WTC11 (cell line): ENCODE data around the gene SNX9. TPM values are rescaled to one million over a fixed set of nuclear protein-coding genes. Genes with fewer than 3 reads are reported as not detected.

Source experiments
- ATAC-seq: fragments of 200-7000 bp; cut with Tn5 transposase; 2 replicates; pipeline ENCODE4 v1.10.0; 2021; ENCODE audit warnings: mild to moderate bottlenecking, moderate library complexity
- CTCF ChIA-PET: fragments of 300-600 bp; sonication (Branson Sonifier 250); formaldehyde crosslinking; loops from one replicate; lab custom pipeline; 2021; ENCODE audit warnings: antibody characterized with exemption; lab: Charles Lee
- POLR2A ChIA-PET: fragments of 350-600 bp; sonication (Branson Sonifier 250); formaldehyde crosslinking; loops from one replicate; lab custom pipeline; 2021; ENCODE audit warnings: antibody characterized with exemption; lab: Charles Lee
- DNase-seq: peaks from one replicate; pipeline ENCODE4 v3.0.0; 2021; ENCODE audit warnings: low spot score
- H3K27ac Mint-ChIP-seq: 2 replicates; pipeline ENCODE4 v1.8.0; 2021; ENCODE audit warnings: mixed read lengths
- H3K27me3 Mint-ChIP-seq: 2 replicates; pipeline ENCODE4 v1.8.0; 2021; ENCODE audit warnings: low read depth, mild to moderate bottlenecking, moderate library complexity, mixed read lengths
- H3K36me3 Mint-ChIP-seq: 2 replicates; pipeline ENCODE4 v1.8.0; 2021; ENCODE audit warnings: mixed read lengths
- H3K4me1 Mint-ChIP-seq: 2 replicates; pipeline ENCODE4 v1.8.0; 2022; ENCODE audit warnings: mixed read lengths
- H3K4me3 Mint-ChIP-seq: 2 replicates; pipeline ENCODE4 v1.8.0; 2021; ENCODE audit warnings: mild to moderate bottlenecking, moderate library complexity, mixed read lengths
- H3K9me3 Mint-ChIP-seq: 2 replicates; pipeline ENCODE4 v1.8.0; 2021; ENCODE audit warnings: mixed read lengths
- E2F5 ChIP-seq: sonication (generic); formaldehyde crosslinking; IDR thresholded peaks from 2 replicates; pipeline ENCODE4 v1.8.1; 2022; ENCODE audit warnings: mild to moderate bottlenecking, moderate library complexity, missing genetic modification reagents
- KAT7 ChIP-seq: sonication (generic); formaldehyde crosslinking; IDR thresholded peaks from 2 replicates; pipeline ENCODE4 v1.8.1; 2023; ENCODE audit warnings: missing genetic modification reagents, mild to moderate bottlenecking, borderline replicate concordance
- PRRX2 ChIP-seq: fragments of 250-450 bp; sonication (Bioruptor Pico); IDR thresholded peaks from 2 replicates; pipeline ENCODE4 v1.8.0; 2021; ENCODE audit warnings: mild to moderate bottlenecking
- SMAD3 ChIP-seq: sonication (generic); formaldehyde crosslinking; IDR thresholded peaks from 2 replicates; pipeline ENCODE4 v1.8.0; 2022; ENCODE audit warnings: missing genetic modification reagents, mild to moderate bottlenecking, borderline replicate concordance
- SOX15 ChIP-seq: fragments of 250-450 bp; sonication (Bioruptor Pico); IDR thresholded peaks from 2 replicates; pipeline ENCODE4 v1.9.0; 2021; ENCODE audit warnings: mild to moderate bottlenecking
- TCF7 ChIP-seq: sonication (generic); formaldehyde crosslinking; IDR thresholded peaks from 2 replicates; pipeline ENCODE4 v1.8.0; 2022; ENCODE audit warnings: mild to moderate bottlenecking, low read depth, missing genetic modification reagents, moderate library complexity
- TEAD1 ChIP-seq: sonication (generic); formaldehyde crosslinking; IDR thresholded peaks from 2 replicates; pipeline ENCODE4 v1.8.0; 2022; ENCODE audit warnings: mild to moderate bottlenecking, missing genetic modification reagents
- ZBTB21 ChIP-seq: sonication (generic); formaldehyde crosslinking; IDR thresholded peaks from 2 replicates; pipeline ENCODE4 v1.8.1; 2023; ENCODE audit warnings: mild to moderate bottlenecking, missing genetic modification reagents, borderline replicate concordance
- ZNF138 ChIP-seq: sonication (generic); formaldehyde crosslinking; conservative IDR thresholded peaks from 2 replicates; pipeline ENCODE4 v1.8.1; 2022; ENCODE audit warnings: mild to moderate bottlenecking, moderate library complexity, missing genetic modification reagents
- ZNF219 ChIP-seq: sonication (generic); formaldehyde crosslinking; IDR thresholded peaks from 2 replicates; pipeline ENCODE4 v1.8.0; 2023; ENCODE audit warnings: missing genetic modification reagents, mild to moderate bottlenecking, borderline replicate concordance
- ZNF671 ChIP-seq: fragments of 250-450 bp; sonication (Bioruptor Pico); IDR thresholded peaks from 2 replicates; pipeline ENCODE4 v1.8.0; 2021; ENCODE audit warnings: mild to moderate bottlenecking
- total RNA-seq: library from RNA; stranded (reverse); gene quantifications from 3 replicates; pipeline ENCODE4 v1.2.3, GENCODE V29; 2021
- TF ChIP-seq, protein P1 (sequence below): sonication (generic); formaldehyde crosslinking; IDR thresholded peaks from 2 replicates; pipeline ENCODE4 v1.8.0; 2023; ENCODE audit warnings: missing genetic modification reagents
- TF ChIP-seq, protein P2 (sequence below): sonication (generic); formaldehyde crosslinking; IDR thresholded peaks from 2 replicates; pipeline ENCODE4 v1.8.0; 2022; ENCODE audit warnings: missing genetic modification reagents

SNX9 gene
- total RNA-seq, 1 experiment from 2014 or later: 35.0 TPM

GRCh38 chr6:157891544-157892362, 68.7 kb downstream of the SNX9 start:
- Mint-ChIP-seq H3K36me3 (peaks cover 22% of the 10 kb centered on the region), H3K4me1 (peaks cover 12% of the 10 kb centered on the region), H3K9me3 (no peaks in the 10 kb centered on the region), H3K4me3 (no peak overlapping the region), H3K27ac (peak overlapping the region; percentile 7), H3K27me3 (no peaks in the 10 kb centered on the region)
- POLR2A ChIA-PET: interaction anchor here (0.7 kb wide), 1 partner anchor 13 kb away, joined by 3 read pairs; no protein-coding TSS in a partner anchor
- CTCF ChIA-PET: interaction anchor here (0.7 to 2.9 kb wide), 3 partner anchors 18 to 182 kb away, joined by 3 to 14 read pairs (median 3); no protein-coding TSS in a partner anchor
- ATAC-seq (no peak; the same call in 1 of the 2 replicates), DNase-seq (no peak)
- no peak for TF ChIP-seq PRRX2 (CRISPR knock-in tag)
- TF ChIP-seq SMAD3 (CRISPR knock-in tag): no peak
- no peak for TF ChIP-seq TEAD1 (CRISPR knock-in tag)
- no peak for TF ChIP-seq ZBTB21 (CRISPR knock-in tag)
- no peak for TF ChIP-seq KAT7 (CRISPR knock-in tag)
- no peak for TF ChIP-seq TCF7 (CRISPR knock-in tag)
- TF ChIP-seq ZNF219 (CRISPR knock-in tag): no peak
- no peak for TF ChIP-seq E2F5
- no peak for TF ChIP-seq ZNF671
- TF ChIP-seq, protein P1, sequence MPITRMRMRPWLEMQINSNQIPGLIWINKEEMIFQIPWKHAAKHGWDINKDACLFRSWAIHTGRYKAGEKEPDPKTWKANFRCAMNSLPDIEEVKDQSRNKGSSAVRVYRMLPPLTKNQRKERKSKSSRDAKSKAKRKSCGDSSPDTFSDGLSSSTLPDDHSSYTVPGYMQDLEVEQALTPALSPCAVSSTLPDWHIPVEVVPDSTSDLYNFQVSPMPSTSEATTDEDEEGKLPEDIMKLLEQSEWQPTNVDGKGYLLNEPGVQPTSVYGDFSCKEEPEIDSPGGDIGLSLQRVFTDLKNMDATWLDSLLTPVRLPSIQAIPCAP: no peak
- no peak for TF ChIP-seq ZNF138

DNA sequence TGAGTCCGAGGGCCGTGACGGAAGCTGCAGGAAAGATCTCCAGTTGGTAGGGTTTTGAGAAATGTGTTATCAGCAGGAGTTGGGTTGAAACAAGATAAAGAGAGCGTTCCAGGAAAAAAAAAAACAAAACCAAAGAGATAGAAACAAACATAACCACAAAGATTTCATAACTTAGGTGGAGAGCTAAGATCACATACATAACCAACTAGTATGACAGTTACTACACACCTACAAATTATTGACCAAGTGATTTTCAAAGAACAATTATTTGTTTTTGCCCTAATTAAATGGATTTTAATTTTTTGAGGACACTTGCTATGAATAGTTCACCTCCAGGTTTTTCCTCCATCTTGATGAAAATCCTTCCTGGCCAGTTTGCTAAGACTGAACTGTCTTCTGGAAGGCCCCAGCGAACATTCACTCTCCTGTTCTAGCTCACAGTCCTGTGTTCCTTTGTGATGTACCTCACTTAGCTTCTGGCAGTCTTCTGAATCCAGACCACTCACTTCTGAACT, 69.4 kb downstream of the SNX9 start:
- Mint-ChIP-seq H3K36me3 (peaks cover 21% of the 10 kb centered on the region), H3K27me3 (no peaks in the 10 kb centered on the region), H3K4me1 (peaks cover 12% of the 10 kb centered on the region), H3K27ac (peak overlapping the region; percentile 69), H3K4me3 (no peak overlapping the region), H3K9me3 (no peaks in the 10 kb centered on the region)
- no peak for DNase-seq
- TF ChIP-seq, protein P2, sequence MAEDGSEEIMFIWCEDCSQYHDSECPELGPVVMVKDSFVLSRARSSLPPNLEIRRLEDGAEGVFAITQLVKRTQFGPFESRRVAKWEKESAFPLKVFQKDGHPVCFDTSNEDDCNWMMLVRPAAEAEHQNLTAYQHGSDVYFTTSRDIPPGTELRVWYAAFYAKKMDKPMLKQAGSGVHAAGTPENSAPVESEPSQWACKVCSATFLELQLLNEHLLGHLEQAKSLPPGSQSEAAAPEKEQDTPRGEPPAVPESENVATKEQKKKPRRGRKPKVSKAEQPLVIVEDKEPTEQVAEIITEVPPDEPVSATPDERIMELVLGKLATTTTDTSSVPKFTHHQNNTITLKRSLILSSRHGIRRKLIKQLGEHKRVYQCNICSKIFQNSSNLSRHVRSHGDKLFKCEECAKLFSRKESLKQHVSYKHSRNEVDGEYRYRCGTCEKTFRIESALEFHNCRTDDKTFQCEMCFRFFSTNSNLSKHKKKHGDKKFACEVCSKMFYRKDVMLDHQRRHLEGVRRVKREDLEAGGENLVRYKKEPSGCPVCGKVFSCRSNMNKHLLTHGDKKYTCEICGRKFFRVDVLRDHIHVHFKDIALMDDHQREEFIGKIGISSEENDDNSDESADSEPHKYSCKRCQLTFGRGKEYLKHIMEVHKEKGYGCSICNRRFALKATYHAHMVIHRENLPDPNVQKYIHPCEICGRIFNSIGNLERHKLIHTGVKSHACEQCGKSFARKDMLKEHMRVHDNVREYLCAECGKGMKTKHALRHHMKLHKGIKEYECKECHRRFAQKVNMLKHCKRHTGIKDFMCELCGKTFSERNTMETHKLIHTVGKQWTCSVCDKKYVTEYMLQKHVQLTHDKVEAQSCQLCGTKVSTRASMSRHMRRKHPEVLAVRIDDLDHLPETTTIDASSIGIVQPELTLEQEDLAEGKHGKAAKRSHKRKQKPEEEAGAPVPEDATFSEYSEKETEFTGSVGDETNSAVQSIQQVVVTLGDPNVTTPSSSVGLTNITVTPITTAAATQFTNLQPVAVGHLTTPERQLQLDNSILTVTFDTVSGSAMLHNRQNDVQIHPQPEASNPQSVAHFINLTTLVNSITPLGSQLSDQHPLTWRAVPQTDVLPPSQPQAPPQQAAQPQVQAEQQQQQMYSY (CRISPR knock-in tag): no peak
- ChIA-PET POLR2A (interaction anchor here (0.7 kb wide), 2 partner anchors 13 to 95 kb away, joined by 3 read pairs; no protein-coding TSS in a partner anchor), CTCF (interaction anchor here (0.7 to 2.9 kb wide), 3 partner anchors 19 to 181 kb away, joined by 3 to 14 read pairs (median 3); no protein-coding TSS in a partner anchor)
- ATAC-seq: no peak

GRCh38 chr6:157893238-157893637, 70.2 kb downstream of the SNX9 start:
- CTCF ChIA-PET: interaction anchor here (2.9 kb wide), 1 partner anchor 20 kb away, joined by 14 read pairs; no protein-coding TSS in a partner anchor
- ATAC-seq (no peak), DNase-seq (no peak)
- Mint-ChIP-seq H3K27me3 (no peaks in the 10 kb centered on the region), H3K36me3 (peaks cover 13% of the 10 kb centered on the region), H3K4me1 (peaks cover 12% of the 10 kb centered on the region), H3K27ac (0 out of 2 replicates have a peak overlapping the region, but pooled peaks have one; percentile 13), H3K4me3 (no peak overlapping the region), H3K9me3 (no peaks in the 10 kb centered on the region)
- POLR2A ChIA-PET: no interaction called here
- no peak for TF ChIP-seq SOX15 (CRISPR knock-in tag)
